Lung microvascular endothelial cell (primary cell): Measurements from ENCODE around the gene ULK2. TPM values are rescaled to one million over a fixed set of nuclear protein-coding genes. Genes with fewer than 3 reads are reported as not detected.
A peak's percentile ranks its signal among the peaks of the same experiment; 100 is the strongest.
"Not testable (repeated sequence)": the region's sequence is repeated elsewhere in the genome, so short reads cannot be mapped to it uniquely, and the experiment has no call there.

Experiments
- DNase-seq, 2 donors: peaks; one replicate each; pipeline versions ENCODE4 v3.0.0 to v3.0.0-alpha.2; 2010; ENCODE audit warnings: low read depth in 2 of 2
- total RNA-seq: library from RNA; depleted of rRNA; stranded (reverse); fragments of >200 nt; gene quantifications from 2 replicates; pipeline ENCODE4 v1.2.1, GENCODE V29; 2014

Gene ULK2
- total RNA-seq, 1 donor from 2014 or later: 35.5 TPM

DNA sequence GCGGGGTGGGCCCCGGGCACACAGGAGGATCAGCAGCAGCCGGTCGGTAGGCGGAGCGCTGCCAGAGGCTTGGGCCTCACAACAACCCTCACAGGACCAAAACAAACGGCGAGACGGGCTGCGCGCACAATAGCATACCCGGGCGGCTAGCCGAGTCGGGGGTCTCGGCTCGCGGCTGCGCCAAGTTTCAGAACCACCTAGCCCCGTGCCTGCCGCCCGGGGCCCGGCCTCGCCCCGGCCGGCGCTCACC lies 732 bp downstream of the ULK2 start:
- peak; percentile 68 to 76 for DNase-seq

DNA sequence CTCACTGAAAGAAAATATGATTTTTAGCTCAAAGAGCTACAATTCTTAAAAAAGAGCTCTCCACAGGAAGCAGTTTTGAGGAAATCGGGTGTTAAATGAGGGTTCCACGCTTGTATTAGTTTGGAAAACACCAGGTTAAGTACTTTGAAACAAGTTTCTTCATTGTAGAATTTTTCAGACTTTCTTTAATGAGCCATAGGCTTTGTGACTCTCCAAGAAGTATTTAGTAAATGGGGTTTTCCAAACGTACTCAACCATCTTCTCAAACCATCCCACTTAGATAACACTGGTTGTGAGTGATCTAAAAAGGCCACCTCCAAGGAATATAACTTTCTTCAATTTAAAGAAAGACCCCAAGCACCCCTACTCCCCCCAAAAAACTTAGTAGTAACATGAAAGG lies 2.7 kb downstream of the ULK2 start:
- DNase-seq: no peak

DNA sequence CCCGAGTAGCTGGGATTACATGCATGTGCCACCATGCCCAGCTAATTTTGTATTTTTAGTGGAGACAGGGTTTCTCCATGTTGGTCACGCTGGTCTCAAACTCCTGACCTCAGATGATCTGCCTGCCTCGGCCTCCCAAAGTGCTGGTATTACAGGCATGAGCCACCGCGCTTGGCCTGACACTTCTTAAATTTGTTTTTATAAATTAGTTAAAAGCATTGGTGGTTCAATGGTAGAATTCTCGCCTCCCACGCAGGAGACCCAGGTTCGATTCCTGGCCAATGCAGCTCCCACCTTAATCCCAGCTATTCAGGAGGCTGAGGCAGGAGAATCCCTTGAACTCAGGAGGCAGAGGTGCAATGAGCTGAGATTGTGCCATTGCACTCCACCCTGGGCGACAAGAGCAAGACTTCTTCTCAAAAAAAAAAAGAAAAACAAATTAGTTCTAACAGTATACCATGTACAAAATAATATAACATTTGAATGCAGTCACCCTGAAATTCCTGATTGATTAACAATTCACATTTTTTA lies 7.0 kb downstream of the ULK2 start:
- DNase-seq: not testable (repeated sequence)

DNA sequence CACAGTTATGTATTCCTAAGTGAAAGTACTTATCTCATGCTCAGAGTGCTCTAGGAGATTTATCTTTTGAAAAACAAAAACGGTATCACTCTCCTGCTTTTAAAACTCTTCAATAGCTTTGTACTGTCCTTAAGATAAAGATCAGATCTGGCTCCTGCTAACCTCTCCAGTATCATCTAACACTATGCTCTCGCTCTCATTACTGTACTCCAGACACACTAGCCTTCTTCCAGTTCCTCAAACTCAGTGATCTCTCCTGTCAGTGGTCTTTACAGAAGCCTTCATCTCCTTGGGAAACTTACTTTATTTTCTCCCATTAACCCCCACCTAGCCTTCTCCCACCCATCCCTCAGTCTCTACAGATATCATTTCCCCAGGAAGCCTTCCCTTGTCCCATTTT lies 10.1 kb downstream of the ULK2 start:
- DNase-seq: no peak

DNA sequence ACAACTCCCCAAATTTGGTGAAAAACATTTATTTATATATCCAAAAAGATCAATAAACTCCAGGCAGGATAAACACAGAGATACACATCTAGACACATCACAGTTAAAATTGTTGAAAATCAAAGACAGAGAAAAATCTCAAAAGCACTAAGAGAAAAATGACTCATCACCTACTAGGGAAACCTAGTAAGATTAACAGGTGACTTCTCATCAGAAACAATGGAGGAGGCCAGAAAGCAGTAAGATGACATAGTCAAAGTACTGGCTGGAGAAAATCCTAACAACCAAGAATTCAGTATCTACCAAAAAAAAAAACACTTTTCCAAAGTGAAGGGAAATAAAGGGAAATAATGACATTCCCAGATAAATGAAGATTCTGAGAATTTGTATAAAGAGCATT lies 33.8 kb downstream of the ULK2 start:
- no peak for DNase-seq

DNA sequence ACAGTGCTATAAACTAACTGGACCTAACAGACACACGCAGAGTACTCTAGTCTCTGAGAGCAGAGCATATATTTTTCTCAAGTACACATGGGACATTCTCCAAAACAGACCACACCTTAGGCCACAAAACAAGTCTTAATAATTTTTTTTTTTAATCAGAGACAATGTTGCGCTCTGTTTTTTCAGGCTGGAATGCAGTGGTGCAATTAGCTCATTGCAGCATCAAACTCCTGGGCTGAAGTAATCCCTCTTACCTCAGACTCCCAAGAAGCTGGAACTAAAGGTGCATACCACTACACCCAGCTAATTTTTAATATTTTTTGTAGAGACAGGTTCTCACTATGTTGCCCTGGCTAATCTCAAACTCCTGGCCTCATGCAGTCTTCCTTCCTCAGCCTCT lies 37.7 kb downstream of the ULK2 start:
- no peak for DNase-seq

DNA sequence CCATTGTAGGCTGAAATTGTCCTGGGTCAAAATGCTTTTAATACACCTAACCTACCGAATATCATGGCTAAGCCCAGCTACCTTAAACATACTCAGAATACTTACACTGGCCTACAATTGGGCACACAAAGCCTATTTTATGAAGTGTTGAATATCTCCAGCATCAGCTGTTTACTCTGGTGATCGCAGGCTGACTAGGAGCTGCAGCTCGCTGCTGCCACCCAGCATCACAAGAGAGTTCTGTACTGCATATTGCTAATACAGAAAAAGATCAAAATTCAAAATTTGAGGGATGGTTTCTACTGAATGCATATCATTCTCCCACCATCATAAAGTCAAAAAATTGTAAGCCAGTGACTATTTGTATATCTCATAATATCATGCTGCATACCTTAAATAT lies 55.3 kb downstream of the ULK2 start:
- peak; percentile 12 to 73 for DNase-seq

DNA sequence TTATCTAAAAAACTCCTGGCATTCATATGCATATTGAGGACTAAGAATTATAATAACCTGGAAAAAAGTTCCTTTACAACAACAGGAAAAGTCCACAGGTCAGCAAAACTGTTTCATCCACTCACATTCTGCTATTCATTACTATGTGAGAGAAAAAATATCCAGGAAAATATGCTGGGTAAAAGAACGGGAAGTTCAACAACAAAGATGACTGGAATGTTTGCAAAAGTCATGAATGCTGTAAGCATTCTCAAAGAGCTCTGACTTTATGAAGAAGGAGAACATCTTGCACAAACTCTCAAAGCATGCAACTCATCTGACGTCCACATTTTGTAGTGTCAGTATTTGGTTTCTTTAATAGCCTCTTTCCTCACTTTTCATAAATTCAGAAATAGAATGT lies 62.7 kb downstream of the ULK2 start:
- peak in 1 of 2 donors; percentile 52 for DNase-seq

DNA sequence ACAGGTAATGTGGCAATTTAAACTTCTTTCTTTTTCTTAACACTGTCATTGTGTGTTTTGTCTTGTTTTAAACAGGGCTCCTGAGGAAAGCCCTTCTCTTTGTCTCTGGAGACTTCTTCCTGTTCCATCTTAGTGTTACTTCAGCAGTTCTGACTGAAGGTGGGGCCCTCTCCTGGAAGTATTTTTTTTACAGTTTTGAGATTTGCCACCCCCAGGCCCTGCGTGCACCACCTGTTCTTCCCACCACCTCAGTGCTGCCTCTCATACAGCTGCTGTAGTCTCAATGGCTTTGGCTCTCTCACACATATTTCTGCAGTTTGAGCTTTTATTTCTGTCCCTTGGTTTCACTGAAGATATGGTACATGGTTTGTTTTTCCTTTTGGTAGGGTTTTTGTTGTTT lies 67.2 kb downstream of the ULK2 start:
- DNase-seq: no peak

DNA sequence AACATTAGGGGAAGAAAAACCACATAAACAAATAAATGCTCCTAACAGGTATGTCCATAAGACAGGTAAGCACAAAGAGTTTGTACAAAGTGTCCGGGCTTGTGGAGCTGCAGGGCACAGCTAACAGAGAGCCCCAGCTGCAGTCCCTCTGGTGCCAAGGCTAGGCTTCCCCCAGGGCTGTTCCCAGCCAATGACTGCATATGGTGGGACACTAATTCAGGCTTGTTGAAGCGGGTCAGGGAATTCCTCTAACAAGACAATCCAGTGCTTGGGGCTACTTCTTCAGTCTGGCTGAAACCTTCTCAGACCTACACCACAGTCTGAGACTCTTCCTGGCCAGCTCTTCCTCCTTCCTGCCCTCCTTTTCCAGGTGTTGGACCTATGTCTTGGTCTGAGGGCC lies 67.9 kb downstream of the ULK2 start:
- DNase-seq: no peak

DNA sequence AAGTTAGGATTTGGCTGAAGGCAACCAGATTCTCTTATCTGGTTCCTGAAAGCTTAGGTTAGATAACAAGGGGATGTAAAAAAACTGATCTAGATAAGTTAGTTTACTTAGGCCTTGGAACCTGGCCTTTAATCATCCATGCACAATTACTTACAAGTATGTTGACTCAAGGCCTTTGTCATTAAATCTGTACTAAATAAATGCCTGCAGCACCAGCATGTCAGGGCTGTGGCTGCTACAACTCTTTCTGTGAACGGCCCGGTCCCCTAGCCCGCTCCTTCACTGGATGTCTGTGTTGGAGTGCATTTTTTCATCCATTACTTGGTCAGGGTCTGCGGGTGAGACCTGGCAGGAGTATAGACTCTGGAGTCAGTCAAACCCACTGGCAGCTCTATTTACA lies 71.3 kb downstream of the ULK2 start:
- no peak for DNase-seq

DNA sequence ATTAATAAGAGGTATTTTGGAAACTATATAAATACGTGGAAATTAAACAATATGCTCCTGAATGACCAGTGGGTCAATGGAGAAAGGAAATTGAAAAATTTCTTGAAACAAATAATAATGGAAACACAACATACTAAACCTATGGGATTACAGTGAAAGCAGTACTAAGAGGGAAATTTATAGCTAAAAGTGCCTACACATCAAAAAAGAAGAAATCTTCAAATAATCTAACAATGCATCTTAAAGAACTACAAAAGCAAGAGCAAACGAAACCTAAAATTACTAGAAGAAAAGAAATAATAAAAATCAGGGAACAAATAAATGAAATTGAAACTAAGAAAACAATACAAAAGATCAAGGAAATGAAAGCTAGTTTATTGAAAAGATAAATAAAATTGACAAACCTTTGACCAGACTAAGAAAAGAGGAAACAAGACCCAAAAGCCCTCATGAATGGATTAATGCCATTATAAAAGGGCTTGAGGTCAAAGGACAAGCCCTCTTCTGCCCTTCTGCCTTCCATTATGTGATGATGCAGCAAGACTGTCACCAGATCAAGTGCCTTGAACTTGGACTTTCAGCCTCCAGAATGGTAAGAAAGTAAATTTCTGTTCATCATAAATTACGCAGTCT lies 75.7 kb downstream of the ULK2 start:
- no peak for DNase-seq

DNA sequence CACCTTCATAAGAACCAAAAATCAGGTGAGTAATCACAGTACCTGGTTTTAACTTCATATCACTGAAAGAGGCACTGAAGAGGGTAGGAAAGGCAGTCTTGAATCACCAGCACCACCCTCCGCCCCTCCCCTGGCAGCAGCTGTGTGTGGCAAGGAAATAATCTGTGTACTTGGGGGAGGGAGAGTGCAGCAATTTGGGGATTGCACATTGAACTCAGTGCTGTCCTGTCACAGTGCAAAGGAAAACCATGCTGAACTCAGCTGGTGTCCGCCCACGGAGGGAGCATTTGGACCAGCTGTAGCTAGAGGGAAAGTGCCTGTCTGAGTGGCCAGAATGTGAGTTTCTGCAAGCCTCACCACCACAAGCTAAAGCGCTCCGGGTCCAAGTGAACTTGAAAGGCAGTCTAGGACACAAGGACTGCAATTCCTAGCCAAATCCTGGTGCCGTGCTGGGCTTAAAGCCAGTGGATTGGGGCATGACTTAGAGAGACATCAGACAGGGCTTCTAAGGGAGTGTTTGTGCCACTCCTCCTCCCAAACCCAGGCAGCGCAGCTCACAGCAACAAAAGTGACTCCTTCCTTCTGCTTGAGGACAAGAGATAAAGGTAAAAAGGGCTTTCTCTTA lies 79.9 kb downstream of the ULK2 start:
- no peak for DNase-seq

DNA sequence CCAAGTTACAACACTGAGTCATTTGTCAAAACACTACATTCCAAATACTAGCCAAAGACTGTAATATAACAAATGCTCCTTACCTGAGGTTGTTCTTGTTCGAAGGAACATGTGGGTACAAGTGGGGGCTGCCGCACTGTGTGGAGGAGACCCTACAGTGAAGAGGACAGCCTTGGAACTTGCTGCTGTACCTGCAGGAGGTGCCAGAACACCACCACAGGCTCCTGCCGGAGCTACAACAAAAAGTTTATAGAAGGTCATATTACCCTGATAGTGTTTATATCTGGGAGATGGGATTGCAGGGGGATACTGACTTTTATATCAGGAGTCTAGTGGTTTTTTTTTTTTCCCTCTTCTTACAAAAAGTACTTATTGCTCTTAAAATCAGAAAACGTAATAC lies 81.9 kb downstream of the ULK2 start:
- no peak for DNase-seq

DNA sequence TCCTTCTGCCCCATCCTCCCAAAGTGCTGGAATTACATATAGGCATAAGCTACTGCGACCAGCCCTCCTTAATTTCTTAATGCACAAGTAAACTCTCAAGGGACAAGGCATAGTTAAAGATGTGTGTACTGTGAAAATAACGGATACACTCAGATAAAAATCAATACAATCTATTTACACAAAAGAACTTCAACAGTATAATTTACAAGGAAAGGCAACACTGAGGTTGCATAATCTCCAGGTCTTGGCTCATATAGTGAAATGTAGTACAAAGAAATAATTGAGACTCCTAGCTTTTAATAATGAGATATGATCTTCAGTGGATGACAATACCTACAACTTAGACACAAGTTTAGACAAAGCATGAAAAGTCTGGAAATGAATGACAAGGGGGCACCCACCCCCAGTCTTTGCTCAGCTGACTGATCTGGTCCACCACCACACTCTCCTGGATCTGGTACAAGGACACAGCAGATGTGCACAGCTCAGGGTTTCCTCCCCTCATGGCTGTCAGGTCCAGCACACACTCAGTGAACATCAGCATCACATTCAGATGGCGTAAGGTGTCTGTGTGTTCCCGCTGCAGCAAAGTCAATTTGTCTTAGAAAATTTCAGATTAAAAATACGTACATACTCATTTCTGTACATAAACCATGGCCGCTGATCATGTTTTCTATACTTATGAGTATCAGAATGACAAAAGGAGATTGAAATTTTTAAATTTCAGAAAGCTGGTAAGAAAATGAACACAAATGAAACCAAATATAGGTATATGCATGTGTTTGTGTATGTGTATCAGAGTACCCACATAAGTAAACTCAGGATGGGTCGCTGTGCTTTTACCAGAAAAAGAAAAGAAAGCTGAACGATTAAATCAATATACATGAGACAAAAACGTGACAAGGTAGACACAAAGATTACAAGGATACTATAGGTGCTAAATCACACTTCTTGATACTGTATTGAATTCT lies 86.0 kb downstream of the ULK2 start:
- no peak for DNase-seq

DNA sequence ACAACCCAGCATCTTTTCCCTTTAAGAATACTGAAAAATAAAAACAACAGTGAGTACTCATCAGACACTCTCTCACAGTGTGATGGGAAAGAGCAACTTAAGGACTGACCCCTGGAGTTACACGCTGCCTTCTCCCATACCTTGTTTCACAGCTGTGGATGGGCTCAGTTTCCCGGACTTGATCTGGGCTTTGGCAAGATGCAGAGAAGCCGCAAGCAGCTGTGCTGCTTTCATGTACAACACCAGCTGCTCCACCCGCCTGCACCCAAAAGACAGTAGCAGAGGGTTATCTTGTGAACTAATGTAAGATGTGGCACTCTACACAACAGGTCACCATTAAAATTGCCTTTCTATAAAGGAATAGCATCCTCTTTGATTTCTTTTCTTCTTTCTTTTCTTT lies 86.9 kb downstream of the ULK2 start:
- no peak for DNase-seq

DNA sequence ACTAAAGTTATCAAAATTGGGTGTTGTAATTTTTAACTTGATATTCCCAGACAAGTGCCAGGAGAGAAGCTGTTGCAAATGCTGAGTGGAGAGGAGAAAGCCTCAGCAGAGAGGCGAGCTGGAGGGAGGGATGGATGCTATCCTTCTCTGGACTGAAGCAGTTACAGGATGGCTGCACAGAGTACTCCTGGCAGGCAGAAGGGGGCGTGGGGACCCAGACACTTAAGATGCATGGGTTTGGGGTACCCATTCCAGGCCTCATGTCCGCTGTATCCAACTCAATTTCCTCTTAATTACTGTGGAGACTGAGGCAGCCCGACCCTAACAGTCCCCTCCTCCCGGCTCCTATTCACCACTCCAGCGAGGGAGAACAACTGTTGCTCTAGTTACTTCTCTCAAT lies 94.2 kb downstream of the ULK2 start:
- DNase-seq: no peak

DNA sequence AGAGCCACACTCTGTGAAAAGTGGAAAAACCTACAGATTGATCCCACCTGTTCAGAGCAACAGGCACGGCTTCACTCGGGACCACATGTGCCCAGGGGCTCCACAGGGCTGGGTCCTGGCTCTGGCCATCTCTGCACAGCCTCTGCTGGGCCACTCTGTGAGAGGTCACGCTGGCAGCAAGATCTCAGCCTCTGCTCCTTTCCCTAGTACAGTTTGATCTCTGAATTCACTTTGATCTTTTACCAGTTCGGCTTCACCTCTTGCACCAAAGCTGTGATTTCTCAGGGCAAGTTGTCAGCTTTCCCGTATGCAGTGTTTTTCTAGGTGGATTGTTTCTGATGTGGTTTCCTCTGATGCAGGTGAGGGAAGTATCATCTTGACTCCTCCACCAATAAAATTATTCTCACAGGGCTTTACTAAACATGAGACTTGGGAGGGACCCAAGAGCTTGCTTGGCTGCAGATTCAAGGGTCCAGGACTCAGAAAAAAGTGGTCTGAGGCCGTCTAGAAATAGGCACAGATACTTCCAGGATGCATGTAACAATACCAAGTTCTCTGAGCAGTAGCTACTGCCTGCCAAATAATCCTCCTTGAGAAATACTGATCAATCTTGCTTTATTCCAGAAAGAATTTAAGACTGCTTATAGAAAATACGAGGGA lies 95.6 kb downstream of the ULK2 start:
- no peak for DNase-seq

DNA sequence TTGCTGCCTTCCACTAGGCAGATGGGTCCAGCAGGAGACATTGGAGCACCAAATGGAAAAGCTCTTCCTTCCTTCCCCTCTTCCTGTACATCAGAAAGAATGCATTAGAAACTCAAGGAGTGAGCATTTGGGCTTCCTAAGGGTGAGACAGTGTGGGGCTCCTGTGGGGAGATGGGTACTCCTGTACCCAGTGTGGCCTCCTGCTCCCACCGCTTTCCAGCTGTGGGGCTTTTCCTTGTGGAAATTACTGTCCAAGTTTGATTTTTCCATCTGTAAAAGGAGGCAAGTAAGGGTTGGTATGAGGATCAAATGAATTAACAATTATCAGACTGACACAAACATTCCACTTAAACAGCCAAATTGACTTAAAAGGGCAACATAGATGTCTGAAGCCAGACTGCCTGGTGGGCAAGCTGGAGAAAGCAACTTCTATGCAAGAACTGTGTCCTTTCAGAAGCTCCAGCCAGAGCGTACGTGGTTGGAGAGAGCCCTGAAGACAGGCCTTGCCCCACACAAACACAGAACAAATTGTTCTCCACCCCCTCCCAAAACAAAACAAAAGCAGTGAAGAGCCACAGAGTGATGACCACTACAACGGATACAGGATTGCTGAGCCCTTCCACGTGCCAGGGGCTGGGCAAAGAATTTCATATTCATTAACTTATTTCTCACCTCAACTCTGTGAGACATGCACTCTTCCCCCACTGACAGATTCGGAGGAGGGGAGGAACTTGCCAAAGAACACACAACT lies 96.6 kb downstream of the ULK2 start:
- peak in 1 of 2 donors; percentile 42 for DNase-seq

DNA sequence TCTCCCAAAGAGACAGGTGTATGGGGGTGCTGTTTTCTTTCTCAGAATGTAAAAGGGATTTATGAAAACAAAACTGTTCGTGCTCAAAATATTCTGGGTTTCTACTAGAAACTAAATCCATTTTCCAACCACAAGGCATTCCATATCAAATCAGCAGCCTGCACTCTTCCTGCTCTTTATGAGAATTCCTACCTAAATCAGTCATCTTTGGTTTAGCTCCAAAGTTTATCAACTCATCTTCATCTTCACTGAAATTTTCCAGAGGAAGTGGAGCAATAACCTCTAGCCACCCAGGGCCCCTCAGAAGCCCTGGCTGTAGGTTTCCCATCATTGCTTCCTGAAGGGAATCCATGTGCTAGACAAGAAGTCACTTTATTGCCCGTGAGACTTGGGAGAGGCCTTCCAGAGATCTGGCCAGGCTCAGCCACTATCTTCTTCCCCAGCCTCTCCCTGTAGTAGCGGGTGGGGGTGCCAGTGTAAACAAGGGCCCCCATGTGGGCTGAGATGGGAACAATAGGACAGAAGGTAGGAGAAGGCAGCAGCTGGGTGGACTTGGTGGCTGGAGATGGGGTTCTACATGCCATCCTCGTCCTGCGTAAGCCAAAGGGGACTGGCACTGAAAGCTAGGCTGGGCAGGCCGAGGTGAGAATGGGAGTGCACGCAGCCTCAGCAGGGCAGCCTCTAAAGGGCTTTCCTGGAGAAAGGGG lies 97.6 kb downstream of the ULK2 start:
- peak; percentile 65 to 87 for DNase-seq
